Mammary epithelial cell (primary cell): Measurements from ENCODE around the gene ATP10D.

Experiments
- EZH2 ChIP-seq: IDR thresholded peaks from 2 replicates; pipeline ENCODE4 v1.6.1; 2012; ENCODE audit warnings: low read length, inconsistent platforms, borderline replicate concordance
- TF ChIP-seq, protein P1 (sequence below), 2 donors: IDR thresholded peaks in 1 of 2; conservative IDR thresholded peaks in 1 of 2; 2 replicates each; pipeline ENCODE4 v1.5.1; 2011 to 2012; ENCODE audit warnings: inconsistent platforms in 2 of 2, low read length in 2 of 2, mild to moderate bottlenecking in 2 of 2, control low read depth in 1 of 2, low read depth in 1 of 2; ENCODE audit not compliant: insufficient read depth in 1 of 2; ENCODE audit errors: extremely low read depth in 1 of 2

DNA sequence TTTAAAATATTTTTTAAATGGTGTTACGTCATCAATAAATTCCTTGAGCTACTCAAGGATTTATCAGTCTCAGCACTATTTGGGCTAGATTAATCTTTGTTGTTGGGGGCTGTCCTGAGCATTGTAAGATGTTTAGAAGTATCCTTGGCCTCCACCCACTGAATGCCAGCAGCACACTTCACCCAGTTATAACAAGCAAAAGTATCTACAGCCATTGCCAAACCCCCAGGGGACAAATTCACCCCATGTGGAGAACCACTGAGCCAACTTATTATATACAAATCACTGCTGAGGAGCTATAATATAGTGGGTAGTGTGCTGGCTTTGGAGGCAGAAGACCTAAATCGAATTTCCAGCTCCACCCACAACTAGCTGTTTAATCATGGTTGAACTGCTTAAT is 58.3 kb downstream of the ATP10D start:
- TF ChIP-seq, protein P1, sequence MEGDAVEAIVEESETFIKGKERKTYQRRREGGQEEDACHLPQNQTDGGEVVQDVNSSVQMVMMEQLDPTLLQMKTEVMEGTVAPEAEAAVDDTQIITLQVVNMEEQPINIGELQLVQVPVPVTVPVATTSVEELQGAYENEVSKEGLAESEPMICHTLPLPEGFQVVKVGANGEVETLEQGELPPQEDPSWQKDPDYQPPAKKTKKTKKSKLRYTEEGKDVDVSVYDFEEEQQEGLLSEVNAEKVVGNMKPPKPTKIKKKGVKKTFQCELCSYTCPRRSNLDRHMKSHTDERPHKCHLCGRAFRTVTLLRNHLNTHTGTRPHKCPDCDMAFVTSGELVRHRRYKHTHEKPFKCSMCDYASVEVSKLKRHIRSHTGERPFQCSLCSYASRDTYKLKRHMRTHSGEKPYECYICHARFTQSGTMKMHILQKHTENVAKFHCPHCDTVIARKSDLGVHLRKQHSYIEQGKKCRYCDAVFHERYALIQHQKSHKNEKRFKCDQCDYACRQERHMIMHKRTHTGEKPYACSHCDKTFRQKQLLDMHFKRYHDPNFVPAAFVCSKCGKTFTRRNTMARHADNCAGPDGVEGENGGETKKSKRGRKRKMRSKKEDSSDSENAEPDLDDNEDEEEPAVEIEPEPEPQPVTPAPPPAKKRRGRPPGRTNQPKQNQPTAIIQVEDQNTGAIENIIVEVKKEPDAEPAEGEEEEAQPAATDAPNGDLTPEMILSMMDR (conservative IDR thresholded peaks at IDR 0.05 in 1 of 2, IDR thresholded peaks at IDR 0.05 in 1 of 2; ENCODE audit: extremely low read depth in 1 of 2, insufficient read depth in 1 of 2, low read depth in 1 of 2, low read length in 2 of 2): no peak
- no peak for TF ChIP-seq EZH2
